CD4-positive, alpha-beta T cell treated with Interleukin-15 for 1 hour (primary cell): Measurements from ENCODE around the gene PGLYRP2.
"Not testable (repeated sequence)": the region's sequence is repeated elsewhere in the genome, so short reads cannot be mapped to it uniquely, and the experiment has no call there.

Experiments used
- DNase-seq: peaks from one replicate; pipeline ENCODE4 v3.0.0-alpha.2; 2020

The PGLYRP2 gene, protein sequence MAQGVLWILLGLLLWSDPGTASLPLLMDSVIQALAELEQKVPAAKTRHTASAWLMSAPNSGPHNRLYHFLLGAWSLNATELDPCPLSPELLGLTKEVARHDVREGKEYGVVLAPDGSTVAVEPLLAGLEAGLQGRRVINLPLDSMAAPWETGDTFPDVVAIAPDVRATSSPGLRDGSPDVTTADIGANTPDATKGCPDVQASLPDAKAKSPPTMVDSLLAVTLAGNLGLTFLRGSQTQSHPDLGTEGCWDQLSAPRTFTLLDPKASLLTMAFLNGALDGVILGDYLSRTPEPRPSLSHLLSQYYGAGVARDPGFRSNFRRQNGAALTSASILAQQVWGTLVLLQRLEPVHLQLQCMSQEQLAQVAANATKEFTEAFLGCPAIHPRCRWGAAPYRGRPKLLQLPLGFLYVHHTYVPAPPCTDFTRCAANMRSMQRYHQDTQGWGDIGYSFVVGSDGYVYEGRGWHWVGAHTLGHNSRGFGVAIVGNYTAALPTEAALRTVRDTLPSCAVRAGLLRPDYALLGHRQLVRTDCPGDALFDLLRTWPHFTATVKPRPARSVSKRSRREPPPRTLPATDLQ

DNA sequence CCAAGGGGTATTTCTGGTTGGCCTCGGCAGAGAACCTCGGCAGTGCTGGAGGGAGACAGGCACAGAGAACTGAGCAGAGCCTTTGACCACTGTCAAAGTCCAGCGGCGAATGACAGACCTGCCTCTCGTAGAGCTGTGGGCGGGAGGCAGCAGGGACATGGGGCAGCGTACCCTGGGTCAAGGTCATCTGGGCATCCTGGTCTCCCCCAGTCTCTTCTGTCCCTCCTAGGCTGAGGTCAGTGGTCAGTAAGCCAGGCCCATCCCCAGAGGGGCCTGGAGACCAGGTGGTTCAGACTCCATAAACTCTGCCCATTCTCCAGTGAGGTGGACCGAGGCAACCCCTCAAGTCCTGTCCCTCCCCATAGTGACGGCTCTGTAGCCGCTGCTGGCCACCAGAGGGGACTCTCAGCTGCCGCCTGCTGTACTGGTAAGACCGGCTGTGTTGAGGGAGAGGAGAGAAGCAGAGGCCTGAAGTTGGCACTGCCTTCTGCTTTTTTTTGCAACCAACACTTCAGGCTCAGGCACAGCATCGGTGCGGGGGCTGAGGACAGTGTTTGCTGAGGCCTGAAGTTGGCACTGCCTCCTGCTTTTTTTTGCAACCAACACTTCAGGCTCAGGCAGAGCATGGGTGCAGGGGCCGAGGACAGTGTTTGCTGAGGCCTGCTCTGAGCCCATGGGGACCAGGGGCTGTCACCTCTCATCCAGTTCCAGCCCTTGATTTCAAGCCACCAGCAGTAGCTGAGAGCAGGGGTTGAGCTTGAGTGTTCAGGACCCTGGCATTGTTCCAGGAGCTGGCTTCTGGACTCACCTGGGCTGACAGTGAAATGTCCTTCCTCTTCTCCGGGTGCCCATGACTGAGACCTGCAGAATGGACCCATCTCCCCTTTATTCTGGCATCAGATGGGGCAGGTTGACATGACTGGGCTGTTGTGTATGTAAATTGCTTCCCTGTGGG is at the start of gene PGLYRP2:
Gene PGLYRP2 (minus strand): TSS at position 111 of the 955 bp plus-strand sequence. CDS start 130 bp downstream, outside the sequence.
- DNase-seq, result peak; percentile 36

DNA sequence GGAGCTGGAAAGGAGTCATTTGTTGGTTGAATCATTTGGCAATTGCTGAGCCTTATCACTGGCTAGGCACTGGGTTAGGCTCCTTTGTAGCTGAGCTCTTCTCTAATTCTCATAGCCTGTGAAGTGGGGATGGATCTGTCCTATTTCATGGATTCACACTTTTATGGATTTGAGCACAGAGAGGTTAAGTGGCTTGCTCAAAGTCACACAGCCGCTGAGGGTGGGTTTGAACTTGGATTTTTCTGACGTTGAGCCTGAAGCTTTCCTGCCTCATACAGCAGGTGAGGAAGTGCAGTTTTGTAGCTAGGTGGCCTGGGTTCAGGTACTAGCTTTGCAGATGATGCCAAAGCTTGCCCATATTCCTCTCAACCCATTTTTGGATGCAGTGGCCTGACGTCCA is 48.4 kb upstream of the PGLYRP2 start:
- DNase-seq, result no peak

DNA sequence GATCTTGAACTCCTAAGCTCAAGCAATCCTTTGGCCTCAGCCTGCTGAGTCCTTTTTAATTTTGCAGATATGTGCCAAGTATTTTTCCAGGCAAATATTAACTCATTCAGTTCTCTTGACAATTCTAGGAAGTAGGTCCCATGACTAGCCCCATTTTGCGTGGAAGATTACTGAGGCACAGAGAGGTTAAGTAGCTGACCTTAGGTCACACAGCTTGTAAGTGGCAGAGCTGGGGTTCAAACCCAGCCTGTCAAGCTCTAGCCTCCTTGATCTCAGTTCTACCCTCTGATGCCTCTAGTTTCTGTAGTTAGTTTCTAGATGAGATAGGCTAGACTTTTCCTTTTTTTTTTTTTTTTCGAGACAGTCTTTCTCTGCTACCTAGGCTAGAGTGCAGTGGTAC is 47.1 kb upstream of the PGLYRP2 start:
- DNase-seq, result no peak

DNA sequence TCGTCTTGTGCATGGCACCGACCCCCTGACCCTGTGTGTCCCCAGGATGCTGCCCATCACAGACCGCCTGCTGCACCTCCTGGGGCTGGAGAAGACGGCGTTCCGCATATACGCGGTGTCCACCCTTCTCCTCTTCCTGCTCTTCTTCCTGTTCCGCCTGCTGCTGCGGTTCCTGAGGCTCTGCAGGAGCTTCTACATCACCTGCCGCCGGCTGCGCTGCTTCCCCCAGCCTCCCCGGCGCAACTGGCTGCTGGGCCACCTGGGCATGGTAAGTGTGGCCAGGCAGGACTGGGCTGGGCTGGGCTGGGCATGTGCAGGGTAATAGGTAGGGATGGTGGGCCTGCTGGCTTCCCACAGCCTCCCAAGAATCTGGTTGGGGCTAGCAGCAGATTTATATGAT is 46.0 kb upstream of the PGLYRP2 start:
- DNase-seq, result no peak

DNA sequence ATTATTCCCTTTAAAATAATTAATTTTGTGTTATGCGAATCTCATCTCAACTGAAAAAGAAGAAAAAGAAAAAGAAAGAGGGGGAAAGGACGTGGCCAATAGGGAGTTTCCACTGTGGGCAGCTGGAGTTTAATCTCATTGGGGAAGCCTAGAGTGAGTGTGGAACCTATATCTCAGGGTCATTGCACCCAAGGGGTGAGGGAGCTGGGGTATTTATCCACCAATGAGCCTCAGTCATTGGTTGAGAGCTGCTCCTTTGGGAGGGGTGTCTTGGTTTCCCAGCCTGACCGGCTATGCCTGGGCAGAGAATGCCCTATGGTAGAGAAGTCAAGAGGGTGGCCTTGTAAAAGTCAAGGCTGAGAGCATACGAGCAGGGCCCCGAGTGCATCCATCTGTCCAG is 45.5 kb upstream of the PGLYRP2 start:
- DNase-seq, result no peak

DNA sequence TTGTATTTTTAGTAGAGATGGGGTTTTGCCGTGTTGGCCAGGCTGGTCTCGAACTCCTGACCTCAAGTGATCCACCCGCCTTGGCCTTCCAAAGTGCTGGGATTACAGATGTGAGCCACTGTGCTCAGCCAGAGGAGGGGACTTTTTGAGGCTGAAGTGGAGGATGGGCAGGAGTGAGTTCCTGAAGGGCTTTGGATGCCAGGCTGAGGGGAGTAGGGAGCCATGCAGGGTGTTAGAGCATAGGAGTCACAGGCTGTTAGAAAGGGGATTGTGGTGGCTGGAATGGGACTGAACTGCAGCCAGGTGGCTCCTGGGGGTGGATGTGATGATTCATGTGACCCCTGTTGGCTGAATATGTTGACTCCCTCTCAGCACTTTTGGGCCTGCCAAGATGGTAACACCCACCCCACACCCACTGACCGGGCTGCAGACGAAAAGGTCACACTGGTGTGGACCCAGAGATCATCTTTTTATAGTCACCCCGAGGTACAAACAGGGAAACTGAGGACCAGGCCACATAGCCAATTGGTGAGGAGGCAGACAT is 40.2 kb upstream of the PGLYRP2 start:
- DNase-seq, result no peak

DNA sequence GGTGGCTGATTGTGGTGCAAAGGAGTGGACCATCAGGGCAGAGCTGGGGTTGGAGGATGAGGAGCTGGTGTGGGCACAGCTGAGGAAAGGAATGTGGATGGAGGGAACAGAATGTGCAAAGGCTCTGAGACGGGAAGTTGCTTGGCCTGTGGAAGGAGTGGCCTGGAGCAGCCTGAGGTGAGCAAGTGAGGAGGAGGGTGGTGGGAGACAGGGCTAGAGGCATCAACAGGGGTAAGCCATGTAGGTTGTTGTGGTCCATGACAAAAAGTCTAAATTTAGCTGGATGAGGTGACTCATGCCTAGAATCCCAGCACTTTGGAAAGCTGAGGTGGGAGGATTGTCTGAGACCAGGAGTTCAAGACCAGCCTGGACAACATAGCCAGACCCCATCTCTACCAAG is 38.5 kb upstream of the PGLYRP2 start:
- DNase-seq, result no peak

DNA sequence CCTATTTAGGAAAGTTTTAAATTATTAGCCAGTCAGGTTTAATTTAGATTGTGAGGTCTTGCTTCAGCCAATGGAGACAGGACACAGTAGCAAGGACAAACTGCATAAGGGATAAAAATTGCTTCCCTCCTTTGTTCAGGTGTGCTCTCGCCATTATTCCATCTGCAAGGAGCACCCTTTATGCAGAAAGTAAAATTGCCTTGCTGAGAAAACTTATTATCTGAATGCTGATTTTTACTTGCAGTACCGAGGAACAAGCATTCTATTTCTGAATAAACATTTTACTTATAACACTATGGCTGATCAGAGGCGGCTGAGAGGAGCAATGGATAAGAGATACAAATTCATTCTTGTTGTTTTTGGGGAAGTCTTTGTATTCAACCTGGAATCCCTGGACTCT is 37.1 kb upstream of the PGLYRP2 start:
- no peak for DNase-seq

DNA sequence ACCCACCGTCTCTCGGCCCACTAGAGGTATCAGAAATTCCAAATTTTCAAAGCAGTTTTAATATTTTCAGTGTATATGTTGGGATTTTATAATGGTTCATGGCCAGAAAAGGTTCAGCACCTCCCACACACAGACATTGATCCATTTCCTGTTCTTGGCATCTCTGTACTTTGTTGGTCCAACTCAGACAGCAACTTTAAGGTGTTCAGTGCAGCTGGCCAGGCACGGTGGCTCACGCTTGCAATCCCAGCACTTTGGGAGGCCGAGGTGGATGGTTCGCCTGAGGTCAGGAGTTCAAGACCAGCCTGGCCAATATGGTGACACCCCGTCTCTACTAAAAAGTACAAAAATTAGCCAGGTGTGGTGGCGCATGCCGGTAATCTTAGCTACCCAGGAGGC is 35.9 kb upstream of the PGLYRP2 start:
- not testable (repeated sequence) for DNase-seq

DNA sequence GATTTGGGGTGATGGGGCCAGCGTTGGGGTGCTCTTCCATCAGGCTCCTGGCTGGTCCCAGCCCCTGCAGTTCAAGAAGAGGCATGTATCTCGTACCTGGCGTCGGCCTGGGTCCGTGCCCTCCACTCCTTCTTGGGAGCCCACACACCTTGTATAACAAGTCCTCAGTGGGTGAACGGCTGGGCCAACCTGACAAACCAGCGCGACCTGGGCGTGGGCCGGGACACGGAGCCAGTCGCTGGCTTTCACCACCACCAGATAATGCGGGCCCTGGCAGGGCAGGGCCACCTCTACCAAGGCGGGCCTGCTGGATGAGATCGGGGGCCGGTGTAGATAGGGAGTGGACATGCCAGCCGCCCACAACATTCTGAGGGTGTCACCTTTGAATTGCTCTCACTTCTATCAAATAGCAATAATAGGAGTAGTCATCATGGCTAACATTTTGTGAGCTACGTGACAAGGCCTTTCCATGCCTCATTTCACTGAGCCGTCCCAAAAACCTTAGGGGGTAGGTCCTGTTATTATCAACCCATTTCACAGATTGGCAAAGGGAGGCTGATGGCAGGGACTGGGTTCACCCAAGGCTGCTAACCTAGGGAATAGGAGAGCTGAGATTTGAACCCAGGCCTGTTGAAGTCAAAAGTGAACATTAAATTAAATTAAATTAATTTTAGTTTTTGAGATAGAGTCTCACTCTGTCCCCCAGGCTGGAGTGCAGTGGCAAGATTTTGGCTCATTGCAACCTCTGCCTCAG is 32.5 kb upstream of the PGLYRP2 start:
- DNase-seq, result no peak

DNA sequence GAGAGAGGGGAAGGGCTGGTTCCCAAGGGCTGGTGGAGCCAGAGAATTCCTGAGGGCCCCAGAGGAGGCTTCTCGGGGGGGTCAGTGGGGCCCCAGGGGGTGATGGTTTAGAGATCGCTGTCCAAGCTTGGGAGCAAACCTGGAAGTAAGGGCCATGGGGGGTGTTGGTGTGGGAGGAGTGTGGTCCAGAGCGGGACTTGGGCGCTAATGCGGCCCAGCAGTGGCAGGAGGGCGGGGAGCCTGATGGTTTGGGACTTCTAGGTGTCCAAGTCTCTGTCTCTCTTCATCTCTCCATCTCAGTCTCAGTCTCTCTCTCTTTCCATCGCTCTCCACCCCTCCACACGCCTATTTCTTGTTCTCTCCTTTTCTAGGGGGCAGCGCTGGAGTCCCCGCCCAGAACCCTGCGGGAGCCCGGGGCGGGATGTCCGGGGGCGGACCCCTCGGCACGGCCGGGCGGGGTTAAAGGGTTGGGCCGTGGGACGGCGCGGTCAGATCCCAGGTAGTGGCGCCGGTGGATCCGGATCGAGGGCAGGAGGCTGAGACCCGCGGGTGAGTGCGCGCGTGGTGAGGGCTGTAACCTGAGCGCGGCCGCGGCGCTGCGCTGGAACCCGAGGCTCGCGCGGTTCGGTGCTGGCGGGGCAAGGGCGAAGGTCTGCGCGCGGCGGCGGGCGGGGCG is 28.9 kb upstream of the PGLYRP2 start, which contains the start of gene CYP4F22:
Gene CYP4F22 (plus strand): TSS at position 491 of the 676 bp plus-strand sequence. CDS start 16,812 bp downstream, outside the sequence.
- DNase-seq, result no peak

DNA sequence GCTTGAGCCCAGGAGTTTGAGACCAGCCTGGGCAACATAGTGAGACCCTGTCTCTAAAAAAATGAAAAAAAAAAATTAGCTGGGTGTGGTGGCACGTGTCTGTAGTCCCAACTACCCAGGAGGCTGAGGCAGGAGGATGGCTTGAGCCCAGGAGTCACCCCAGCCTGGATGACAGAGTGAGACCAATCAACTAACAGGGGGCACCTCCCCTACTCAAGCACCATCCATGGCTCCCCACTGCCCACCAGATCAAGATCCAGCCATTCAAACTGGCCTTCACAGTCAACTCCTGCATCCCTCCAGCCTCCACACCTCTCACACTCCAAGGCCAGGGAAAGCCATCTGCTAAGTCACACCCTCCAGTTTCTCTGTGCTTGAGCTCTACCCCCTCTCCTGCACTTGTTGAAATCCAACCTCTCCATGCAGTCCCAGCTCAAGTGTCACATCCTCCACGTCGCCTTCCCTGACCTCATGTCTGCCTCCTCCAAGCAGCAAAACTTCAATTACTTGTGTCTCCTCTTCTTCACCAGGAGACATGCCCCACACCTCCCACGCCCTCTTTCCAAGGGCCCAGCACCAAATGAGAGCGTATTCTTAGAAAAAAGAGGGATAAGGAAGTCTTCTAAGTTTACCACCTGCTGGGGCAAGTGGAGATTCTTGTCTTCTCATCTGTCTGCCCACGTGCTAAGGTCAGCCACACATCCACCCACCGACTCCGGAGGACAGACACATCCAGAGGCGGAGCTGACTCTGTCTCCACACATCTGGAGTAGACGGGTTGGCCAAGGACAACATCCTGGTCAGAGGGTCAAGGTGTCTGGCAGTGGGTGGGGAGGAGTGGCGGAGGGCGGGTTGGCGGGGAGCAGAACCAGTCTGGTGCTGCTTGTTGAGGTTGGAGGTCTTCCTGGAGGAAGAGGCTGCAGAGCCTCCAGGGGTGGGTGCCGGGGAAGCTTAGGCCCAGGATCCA is 28.1 kb upstream of the PGLYRP2 start:
- no peak for DNase-seq

DNA sequence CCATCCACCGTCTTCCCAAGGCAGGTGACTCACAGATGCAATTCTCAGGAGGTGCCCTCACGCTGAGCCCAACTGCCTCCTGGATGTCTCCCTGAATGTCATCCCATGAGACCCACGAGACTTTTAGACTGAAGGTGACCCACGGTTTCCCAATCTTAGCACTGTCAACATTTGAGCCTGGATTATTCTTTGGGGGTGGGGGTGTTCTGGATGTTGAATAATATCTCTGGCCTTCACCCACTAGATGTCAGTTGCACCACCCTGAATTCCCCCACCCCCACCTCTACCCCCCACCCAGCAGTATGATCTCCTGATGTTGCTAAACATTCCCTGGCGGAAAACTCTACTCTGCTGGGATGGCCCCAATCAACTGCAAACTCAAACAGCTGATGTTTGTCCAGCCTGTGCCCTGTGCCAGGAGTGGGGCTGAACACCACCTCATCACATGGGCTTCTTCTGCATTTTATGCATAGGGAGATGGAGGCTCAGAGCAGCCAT is 26.8 kb upstream of the PGLYRP2 start:
- no peak for DNase-seq

DNA sequence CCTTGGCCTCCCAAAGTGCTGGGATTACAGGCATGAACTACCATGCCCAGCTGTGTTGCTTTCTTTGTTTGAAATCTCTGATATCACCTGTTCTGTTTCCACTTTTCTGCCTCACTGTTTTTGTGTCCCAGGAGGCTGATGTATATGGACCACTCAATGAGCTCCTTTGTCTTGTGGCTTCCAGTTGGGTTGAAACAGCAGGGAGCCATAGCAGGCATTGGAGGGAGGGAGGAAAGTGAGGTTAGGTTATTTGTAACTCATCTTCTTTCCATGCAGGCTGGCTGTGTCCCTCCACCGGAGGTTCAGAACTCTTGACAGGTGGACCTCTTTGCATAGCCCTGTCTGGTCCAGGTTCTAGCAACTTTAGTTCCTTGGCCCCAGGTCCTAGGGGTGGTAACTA is 23.0 kb upstream of the PGLYRP2 start:
- DNase-seq, result no peak

DNA sequence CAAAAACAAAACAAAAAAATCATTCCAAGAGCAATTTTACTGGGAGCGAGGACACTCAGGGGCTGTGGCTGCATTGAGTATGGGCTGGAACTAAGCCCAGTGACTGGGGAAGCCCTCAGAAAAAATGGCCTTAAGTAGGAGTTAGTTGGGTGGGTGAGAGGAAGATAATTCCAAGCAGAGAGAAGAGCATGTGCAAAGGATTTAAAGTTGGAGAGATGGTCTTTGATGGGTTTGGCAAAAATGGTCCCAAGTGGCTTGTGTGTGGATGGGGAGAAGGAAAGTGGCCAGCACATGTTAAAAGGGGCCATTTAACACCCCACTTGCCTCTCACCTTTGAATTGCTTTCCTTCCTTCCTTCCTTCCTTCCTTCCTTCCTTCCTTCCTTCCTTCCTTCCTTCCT is 22.3 kb upstream of the PGLYRP2 start:
- no peak for DNase-seq

DNA sequence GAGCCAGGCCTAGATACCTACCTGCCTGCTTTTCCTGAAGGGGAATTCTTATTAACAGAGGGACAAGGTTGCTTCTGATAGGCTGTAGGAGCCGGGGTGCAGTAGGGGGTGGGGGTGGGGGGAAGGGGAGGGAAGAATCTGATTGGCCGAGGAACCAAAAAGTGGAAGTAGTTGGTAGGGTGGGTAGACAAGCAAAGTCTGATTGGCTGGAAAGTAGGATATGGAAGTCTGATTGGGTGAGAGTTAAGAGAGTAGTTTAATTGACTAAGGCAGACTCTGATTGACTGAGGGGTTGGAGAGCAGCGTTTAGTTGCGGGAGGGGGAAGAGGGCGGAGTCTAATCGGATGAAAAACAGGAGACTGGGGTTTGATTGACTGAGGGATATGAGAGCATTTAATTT is 19.6 kb upstream of the PGLYRP2 start:
- no peak for DNase-seq

DNA sequence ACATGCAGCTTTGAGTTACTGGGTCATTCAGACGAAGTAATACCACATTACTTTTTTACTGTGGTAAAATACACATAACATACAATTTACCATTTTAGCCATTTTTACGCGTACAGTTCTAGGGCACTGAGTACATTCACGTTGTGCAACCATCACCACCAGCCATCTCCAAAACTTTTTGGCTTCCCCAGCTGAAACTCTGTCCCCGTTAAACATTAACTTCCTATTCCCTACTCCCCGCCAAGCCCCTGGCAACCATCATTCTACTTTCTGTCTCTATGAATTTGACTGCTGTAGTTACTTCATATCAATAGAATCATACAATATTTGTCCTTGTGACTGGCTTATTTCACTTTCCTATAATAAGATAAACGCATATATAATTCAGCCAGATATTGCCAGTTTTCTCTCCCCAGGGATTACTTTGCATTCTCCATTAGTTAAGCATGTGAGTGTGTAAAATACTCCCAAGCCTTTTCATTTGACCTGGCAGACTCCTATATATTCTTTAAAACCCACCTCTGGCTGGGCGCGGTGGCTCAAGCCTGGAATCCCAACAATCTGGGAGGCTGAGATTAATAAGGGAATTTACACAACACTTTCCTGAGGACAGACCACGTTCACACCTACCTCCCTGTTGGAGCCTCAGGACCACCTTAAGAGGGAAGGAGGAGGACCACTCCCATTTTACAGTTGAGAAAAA is 19.0 kb upstream of the PGLYRP2 start:
- DNase-seq, result no peak

DNA sequence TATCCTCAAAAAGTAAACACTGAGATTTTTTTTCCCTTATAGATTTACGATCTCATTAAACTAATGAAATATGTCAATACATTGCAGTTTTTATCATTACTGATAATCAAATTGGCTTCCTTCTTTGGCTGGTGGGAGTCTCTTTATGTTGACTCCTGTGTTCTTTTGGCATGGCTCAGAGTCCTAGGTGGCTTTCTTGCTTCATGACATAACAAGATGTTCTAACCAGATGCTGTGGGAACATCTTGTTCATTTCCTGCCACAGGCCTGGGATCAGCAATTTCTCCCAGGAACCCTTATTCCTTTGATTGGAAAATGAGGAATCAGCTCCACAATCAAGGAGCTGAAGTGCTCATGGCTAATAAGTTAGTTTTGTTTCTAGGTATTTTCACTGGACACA is 15.8 kb upstream of the PGLYRP2 start:
- DNase-seq, result no peak

DNA sequence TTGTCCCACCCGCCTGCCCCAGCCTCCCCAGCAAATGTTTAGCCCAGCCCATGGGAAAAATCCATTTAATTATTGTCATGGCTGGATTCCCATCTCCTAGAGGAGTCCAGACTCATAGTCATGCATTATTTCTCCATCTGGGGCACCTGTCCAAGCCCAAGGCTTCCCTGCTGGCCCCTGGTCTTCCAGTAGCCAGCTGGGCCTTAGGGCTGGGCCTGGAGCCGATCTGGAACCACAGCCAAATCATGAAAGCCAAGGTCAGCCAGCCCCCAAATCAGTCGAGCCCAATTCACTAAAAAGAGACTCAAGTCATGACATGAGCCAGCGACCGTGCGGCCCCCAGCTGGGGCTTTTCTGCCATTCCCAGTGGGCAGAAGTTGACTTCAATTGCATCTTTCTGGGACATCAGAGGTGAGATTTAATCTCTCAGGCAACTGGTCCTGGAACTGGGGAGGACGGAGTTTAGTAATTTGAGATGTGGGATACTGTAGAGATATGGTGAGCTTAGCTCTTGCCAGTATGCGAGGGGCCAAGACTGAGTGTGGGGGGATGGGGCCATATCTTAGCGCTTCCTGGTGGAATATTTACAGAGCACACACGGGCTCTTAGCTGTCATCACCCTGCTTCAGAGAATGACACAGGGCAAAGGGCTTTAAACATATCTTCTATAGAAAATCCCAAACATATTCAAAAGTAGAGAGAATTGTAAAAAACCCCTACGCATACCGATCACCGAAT is 9.4 kb upstream of the PGLYRP2 start:
- DNase-seq, result no peak
